HL-60 (cell line): ENCODE results near the gene OR6B3.
"Not testable (repeated sequence)": the region's sequence is repeated elsewhere in the genome, so short reads cannot be mapped to it uniquely, and the experiment has no call there.

Source experiments
- DNase-seq, 2 experiments: peaks; one replicate each; pipeline ENCODE4 v3.0.0-alpha.2; 2010 to 2020; ENCODE audit warnings: low read depth in 1 of 2, low spot score in 1 of 2
- H3K27ac ChIP-seq: fragments of 250-450 bp; sonication (Bioruptor Pico); replicated peaks from 2 replicates; pipeline ENCODE4 v1.5.1; 2020; ENCODE audit warnings: mild to moderate bottlenecking, moderate library complexity
- H3K27me3 ChIP-seq: fragments of 250-450 bp; sonication (Bioruptor Pico); 2 replicates; pipeline ENCODE4 v1.5.1; 2021; ENCODE audit warnings: mild to moderate bottlenecking, moderate library complexity; ENCODE audit not compliant: insufficient read depth, poor library complexity, severe bottlenecking
- H3K4me3 ChIP-seq: replicated peaks from 2 replicates; pipeline ENCODE4 v1.5.1; 2011; ENCODE audit warnings: mild to moderate bottlenecking, control low read depth, low read length; ENCODE audit not compliant: insufficient read depth
- CTCF ChIP-seq: IDR thresholded peaks from one replicate; pipeline ENCODE4 v1.5.1; 2011; ENCODE audit warnings: low read length, control low read depth, inconsistent platforms; ENCODE audit not compliant: insufficient read depth
- GABPA ChIP-seq: IDR thresholded peaks from 2 replicates; pipeline ENCODE4 v1.6.1; 2012; ENCODE audit warnings: low read depth
- POLR2AphosphoS5 ChIP-seq: IDR thresholded peaks from 2 replicates; pipeline ENCODE4 v1.6.1; 2012; ENCODE audit warnings: low read depth
- REST ChIP-seq: IDR thresholded peaks from 2 replicates; pipeline ENCODE4 v1.6.1; 2012; ENCODE audit warnings: low read depth; ENCODE audit not compliant: insufficient replicate concordance
- SPI1 ChIP-seq: IDR thresholded peaks from 2 replicates; pipeline ENCODE4 v1.6.1; 2012; ENCODE audit warnings: low read depth, mild to moderate bottlenecking, borderline replicate concordance

OR6B3 gene

GRCh38 chr2:240045098-240045497 is 8.2 kb downstream of the OR6B3 start:
- H3K27ac ChIP-seq, result no peak overlapping the region
- no peak for TF ChIP-seq REST
- TF ChIP-seq POLR2AphosphoS5, result no peak
- no peak for TF ChIP-seq SPI1
- no peak for TF ChIP-seq CTCF
- no peak for TF ChIP-seq GABPA
- H3K27me3 ChIP-seq, result peaks cover 8% of the 10 kb centered on the region
- H3K4me3 ChIP-seq, result no peak overlapping the region
- no peak for DNase-seq

- H3K27me3 ChIP-seq, DNase-seq, H3K27ac ChIP-seq, H3K4me3 ChIP-seq: not testable (repeated sequence)
Measured at GRCh38 chr2:240044096-240044495, 9.2 kb downstream of the OR6B3 start.

- TF ChIP-seq POLR2AphosphoS5 (no peak), CTCF (no peak), GABPA (no peak), REST (no peak), SPI1 (no peak)
- H3K4me3 ChIP-seq, result no peak overlapping the region
- DNase-seq, result no peak
- no peak overlapping the region for H3K27ac ChIP-seq
- H3K27me3 ChIP-seq, result peaks cover 10% of the 10 kb centered on the region
Measured at GRCh38 chr2:240043279-240043989, 9.9 kb downstream of the OR6B3 start.

GRCh38 chr2:240042740-240043139 is 10.6 kb downstream of the OR6B3 start:
- no peak overlapping the region for H3K4me3 ChIP-seq
- no peak overlapping the region for H3K27ac ChIP-seq
- no peak for DNase-seq
- TF ChIP-seq CTCF (no peak), SPI1 (no peak), REST (no peak), POLR2AphosphoS5 (no peak), GABPA (no peak)
- H3K27me3 ChIP-seq, result peaks cover 14% of the 10 kb centered on the region
